Loucy (cell line): ENCODE results near the gene SET.

Experiments
- EZH2phosphoT487 ChIP-seq: fragments of 200-600 bp; IDR thresholded peaks from 2 replicates; pipeline ENCODE4 v1.6.1; 2018; ENCODE audit warnings: antibody characterized with exemption, mild to moderate bottlenecking, moderate library complexity, borderline replicate concordance
- TF ChIP-seq, protein P1 (sequence below): fragments of 200-600 bp; sonication (generic); conservative IDR thresholded peaks from 2 replicates; pipeline ENCODE4 v1.5.1; 2014; ENCODE audit warnings: mild to moderate bottlenecking, antibody characterized with exemption, low read length

DNA sequence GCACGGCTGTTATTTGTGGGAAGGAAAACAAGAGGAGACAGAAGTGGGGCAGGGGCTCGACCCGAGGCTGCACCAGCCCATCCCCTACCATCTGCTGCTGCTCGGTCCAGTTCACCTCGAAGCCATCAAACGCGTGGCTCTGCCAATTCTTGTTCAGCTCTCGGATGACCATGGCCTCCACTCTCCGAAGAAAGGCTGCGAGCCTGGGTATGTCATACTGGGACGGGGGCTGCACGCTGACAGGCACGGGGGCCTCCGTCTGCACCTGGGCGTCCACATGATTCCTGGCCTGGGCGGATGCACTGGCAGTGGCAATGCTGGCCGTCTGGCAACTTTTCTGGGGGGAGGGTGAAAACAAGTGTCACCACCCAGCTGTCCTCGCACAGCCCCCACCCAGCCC lies 48.4 kb upstream of the SET start:
- TF ChIP-seq, protein P1, sequence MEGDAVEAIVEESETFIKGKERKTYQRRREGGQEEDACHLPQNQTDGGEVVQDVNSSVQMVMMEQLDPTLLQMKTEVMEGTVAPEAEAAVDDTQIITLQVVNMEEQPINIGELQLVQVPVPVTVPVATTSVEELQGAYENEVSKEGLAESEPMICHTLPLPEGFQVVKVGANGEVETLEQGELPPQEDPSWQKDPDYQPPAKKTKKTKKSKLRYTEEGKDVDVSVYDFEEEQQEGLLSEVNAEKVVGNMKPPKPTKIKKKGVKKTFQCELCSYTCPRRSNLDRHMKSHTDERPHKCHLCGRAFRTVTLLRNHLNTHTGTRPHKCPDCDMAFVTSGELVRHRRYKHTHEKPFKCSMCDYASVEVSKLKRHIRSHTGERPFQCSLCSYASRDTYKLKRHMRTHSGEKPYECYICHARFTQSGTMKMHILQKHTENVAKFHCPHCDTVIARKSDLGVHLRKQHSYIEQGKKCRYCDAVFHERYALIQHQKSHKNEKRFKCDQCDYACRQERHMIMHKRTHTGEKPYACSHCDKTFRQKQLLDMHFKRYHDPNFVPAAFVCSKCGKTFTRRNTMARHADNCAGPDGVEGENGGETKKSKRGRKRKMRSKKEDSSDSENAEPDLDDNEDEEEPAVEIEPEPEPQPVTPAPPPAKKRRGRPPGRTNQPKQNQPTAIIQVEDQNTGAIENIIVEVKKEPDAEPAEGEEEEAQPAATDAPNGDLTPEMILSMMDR = no peak
- no peak for TF ChIP-seq EZH2phosphoT487
